Measurements from ENCODE around the gene COX19.

COX19 gene, protein sequence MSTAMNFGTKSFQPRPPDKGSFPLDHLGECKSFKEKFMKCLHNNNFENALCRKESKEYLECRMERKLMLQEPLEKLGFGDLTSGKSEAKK

GRCh38 chr7:974820-975681 is at the start of gene COX19:
COX19 (minus strand) TSS chr7:975549; CDS start chr7:975509, 40 bp downstream.
- peak; percentile 92 for DNase-seq

GRCh38 chr7:1024331-1024841 is 49.0 kb upstream of the COX19 start:
- no peak for DNase-seq

- no peak for DNase-seq
These were observed 47.6 kb upstream of the COX19 start for GRCh38 chr7:1022801-1023465.

GRCh38 chr7:1022356-1022755 is 47.0 kb upstream of the COX19 start:
- no peak for DNase-seq

GRCh38 chr7:1021931-1022330 is 46.6 kb upstream of the COX19 start:
- DNase-seq, result no peak

DNA sequence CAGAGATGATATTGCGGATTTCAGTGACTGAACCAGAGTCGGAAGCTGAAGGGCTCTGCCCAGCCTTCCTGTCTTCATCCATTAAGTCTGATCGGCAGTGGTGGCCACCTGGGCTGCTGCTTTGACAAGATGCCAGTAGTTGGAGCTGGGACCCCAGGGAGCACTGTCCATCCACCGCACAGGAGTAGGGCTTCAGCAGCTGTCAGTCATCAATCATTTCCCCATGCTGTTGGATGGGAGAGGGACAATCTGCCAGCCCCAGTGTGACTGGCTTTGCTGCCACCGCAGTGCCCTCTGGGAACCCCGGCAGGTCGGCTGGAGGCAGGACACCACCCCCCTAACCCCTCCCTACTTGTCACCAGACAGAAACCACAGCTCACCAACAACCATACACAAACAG is 46.0 kb upstream of the COX19 start:
- no peak for DNase-seq

GRCh38 chr7:1020849-1021251 is 45.5 kb upstream of the COX19 start:
- no peak for DNase-seq

- no peak for DNase-seq
These were observed 44.7 kb upstream of the COX19 start for GRCh38 chr7:1019789-1020610.

DNA sequence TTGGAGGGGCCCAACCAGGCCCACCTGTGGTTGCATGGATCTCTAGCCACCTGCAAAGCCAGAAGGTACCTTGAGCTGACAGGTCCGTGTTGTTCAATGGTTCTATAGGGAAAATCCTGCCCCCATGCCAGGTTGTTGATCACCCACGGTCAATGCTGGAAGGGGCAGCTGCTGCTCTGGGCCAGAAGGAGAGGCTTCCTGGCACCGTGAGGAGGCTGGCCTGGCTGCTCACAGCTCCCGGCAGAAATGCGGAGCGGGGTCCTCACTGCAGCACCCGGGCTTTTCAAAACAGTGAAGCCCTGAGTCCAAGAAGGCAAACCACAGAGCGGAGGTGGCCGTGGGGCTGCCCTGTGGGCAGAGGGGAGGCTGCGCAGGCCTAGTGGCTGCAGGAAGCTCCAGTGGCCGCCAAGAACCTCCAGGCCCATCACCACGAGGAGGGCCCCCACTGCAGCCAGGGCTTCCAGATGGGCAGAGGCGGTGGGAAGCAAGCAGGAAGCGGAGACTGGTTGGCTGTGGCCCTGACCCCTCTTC is 44.0 kb upstream of the COX19 start:
- DNase-seq, result no peak

- DNase-seq, result no peak
These were observed 43.0 kb upstream of the COX19 start for GRCh38 chr7:1018334-1018695.

- no peak for DNase-seq
These were observed 42.4 kb upstream of the COX19 start for GRCh38 chr7:1017586-1018333.

GRCh38 chr7:1016577-1017531 is 41.5 kb upstream of the COX19 start:
- no peak for DNase-seq

DNA sequence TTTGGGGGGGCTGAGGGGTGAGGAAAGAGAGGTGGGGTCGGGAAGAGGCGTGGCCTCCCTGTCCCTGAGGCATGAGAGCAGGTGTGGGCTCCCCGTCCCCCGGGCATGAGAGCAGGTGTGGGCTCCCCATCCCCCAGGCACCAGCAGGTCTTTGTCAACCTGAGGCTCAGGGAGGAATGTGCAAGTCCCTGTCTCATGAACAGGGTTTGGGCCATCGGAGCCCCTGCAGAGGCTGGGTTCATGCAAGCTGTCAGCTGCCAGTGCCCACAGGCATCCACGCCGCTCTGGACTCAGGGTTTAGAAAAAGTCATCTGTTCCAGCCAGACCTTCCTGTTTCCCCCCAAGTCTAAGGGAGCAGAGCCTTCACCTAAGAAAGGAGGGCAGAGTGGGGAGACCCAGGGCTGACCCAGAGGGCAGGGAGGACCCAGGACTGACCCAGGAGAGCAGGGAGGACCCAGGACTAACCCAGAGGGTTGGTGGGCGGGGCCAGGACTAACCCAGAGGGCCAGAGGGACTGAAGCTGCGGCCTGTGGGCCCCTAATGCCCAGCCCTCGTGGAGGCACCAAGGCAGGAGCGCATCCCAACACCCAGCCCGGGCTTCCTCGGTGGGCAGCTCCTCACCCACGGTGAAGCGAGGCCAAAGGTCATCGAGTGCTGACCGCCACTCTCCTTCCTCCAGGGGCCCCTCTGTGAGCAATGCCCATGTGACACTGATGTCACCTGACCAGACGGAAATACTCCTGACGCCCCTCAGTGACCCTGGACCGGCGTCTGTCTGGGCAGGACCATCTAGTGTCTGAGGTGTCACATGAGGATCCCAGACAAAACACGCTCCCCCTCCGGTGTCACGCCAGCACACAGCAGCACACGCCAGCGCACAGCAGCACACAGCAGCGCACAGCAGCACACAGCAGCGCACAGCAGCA is 40.1 kb upstream of the COX19 start:
- no peak for DNase-seq

DNA sequence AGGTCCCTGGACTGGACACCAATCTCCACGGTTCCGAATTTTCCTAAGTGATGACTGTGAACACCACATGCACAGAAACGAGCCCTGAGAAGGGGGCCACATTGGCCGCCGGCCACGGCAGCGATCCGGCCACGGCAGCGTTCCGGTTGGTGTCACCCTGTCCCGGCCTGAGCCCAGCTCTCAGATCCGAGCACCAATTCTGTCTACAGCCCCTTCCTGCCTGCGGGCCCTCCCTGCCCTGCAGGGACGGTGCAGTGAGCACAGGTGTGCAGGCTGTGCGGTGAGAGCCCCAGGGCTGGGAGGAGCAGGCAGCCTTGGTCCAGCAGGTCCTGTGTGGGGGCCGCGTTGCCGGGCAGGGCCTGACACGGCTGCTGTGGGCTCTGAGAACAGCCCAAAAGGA is 39.3 kb upstream of the COX19 start:
- no peak for DNase-seq

- no peak for DNase-seq
These were observed 38.2 kb upstream of the COX19 start for GRCh38 chr7:1013581-1013980.

GRCh38 chr7:1012716-1013095 is 37.4 kb upstream of the COX19 start:
- DNase-seq, result no peak

- no peak for DNase-seq
These were observed 36.8 kb upstream of the COX19 start for GRCh38 chr7:1012004-1012715.

DNA sequence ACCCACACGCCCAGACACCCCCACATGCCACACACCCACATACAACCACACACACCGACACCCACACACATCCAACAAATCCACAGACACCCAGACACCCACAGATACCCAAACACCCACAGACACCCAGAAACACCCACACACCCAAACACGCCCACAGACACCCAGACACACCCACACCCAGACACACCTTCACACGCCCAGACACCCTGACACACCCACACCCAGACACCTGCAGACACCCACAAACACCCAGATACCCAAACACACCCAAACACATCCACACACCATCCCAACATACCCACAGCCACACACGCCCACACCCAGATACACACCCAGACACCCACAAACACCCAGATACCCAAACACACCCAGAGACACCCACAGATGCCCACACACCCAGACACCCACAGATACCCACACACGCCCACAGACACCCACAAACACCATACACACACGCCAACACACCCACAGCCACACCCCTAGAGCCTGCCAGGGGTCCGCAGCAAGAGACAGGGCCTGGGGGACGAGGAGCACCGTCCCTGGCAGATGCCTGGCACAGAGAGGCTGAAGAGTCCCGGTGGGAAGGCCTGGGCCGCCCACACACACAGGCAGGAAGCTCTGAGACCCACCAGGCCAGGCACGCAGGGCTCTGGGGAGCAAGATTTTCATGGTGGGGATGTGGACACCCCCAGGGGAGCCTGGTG is 36.1 kb upstream of the COX19 start:
- no peak for DNase-seq

Data from activated naive CD4-positive, alpha-beta T cell treated with Interleukin-2 at 50 U/mL for 16 hours (primary cell).